Activated T-helper 9 cell treated with anti-CD3 and anti-CD28 coated beads, Interleukin-2, amount 50 U/mL, for 16 hours (primary cell): ENCODE results near the gene RMP24.
"Not testable (repeated sequence)": the region's sequence is repeated elsewhere in the genome, so short reads cannot be mapped to it uniquely, and the experiment has no call there.

Experiments
- DNase-seq: peaks from one replicate; pipeline ENCODE4 v3.0.0-alpha.2; 2020; ENCODE audit warnings: low read depth

RMP24 gene

GRCh38 chr18:35968278-35968880, 4.1 kb upstream of the RMP24 start:
- no peak for DNase-seq

GRCh38 chr18:35969676-35970075, 2.8 kb upstream of the RMP24 start:
- no peak for DNase-seq

- no peak for DNase-seq
Measured at GRCh38 chr18:35971661-35972196, 750 bp upstream of the RMP24 start.

- no peak for DNase-seq
Measured at GRCh38 chr18:35973650-35974049, 1.2 kb downstream of the RMP24 start.

GRCh38 chr18:35974181-35974580, 1.7 kb downstream of the RMP24 start:
- no peak for DNase-seq

- DNase-seq, result no peak
Measured at GRCh38 chr18:35979112-35979511, 6.6 kb downstream of the RMP24 start.

- DNase-seq, result no peak
Measured at GRCh38 chr18:35982409-35983114, 10.1 kb downstream of the RMP24 start.

GRCh38 chr18:35983147-35983546, 10.7 kb downstream of the RMP24 start:
- no peak for DNase-seq

GRCh38 chr18:35983818-35984217, 11.3 kb downstream of the RMP24 start:
- DNase-seq, result no peak

GRCh38 chr18:35991696-35992095, 19.2 kb downstream of the RMP24 start:
- no peak for DNase-seq

GRCh38 chr18:35993013-35993412, 20.5 kb downstream of the RMP24 start:
- DNase-seq, result no peak

- DNase-seq, result no peak
Measured at GRCh38 chr18:35998967-35999366, 26.5 kb downstream of the RMP24 start.

GRCh38 chr18:35999925-36000324, 27.4 kb downstream of the RMP24 start:
- DNase-seq, result no peak

GRCh38 chr18:36006997-36007396, 34.5 kb downstream of the RMP24 start:
- no peak for DNase-seq

- DNase-seq, result no peak
Measured at GRCh38 chr18:36009214-36009613, 36.7 kb downstream of the RMP24 start.

GRCh38 chr18:36012891-36013290, 40.4 kb downstream of the RMP24 start:
- DNase-seq, result no peak

GRCh38 chr18:36015629-36016028, 43.1 kb downstream of the RMP24 start:
- no peak for DNase-seq

GRCh38 chr18:36017232-36017631, 44.8 kb downstream of the RMP24 start:
- DNase-seq, result no peak

GRCh38 chr18:36020174-36020711, 47.8 kb downstream of the RMP24 start:
- no peak for DNase-seq

- no peak for DNase-seq
Measured at GRCh38 chr18:36023336-36023735, 50.9 kb downstream of the RMP24 start.

GRCh38 chr18:36024241-36024640, 51.8 kb downstream of the RMP24 start:
- DNase-seq, result not testable (repeated sequence)

- no peak for DNase-seq
Measured at GRCh38 chr18:36025025-36025424, 52.5 kb downstream of the RMP24 start.

GRCh38 chr18:36028859-36029258, 56.4 kb downstream of the RMP24 start:
- DNase-seq, result no peak
